Stimulated activated CD4-positive, alpha-beta T cell treated with anti-CD3 and anti-CD28 coated beads, Interleukin-1b, Interleukin-23, amount 100 ng/mL, for 48 hours (primary cell): ENCODE measurements around the gene MUC5B.
"Not testable (repeated sequence)": the region's sequence is repeated elsewhere in the genome, so short reads cannot be mapped to it uniquely, and the experiment has no call there.

Experiments
- DNase-seq: peaks from one replicate; pipeline ENCODE4 v3.0.0-alpha.2; 2020

Gene MUC5B

GRCh38 chr11:1252371-1253102 is 29.7 kb downstream of the MUC5B start:
- DNase-seq: no peak

GRCh38 chr11:1253103-1253485 is 30.2 kb downstream of the MUC5B start:
- no peak for DNase-seq

GRCh38 chr11:1254086-1254648 is 31.3 kb downstream of the MUC5B start:
- no peak for DNase-seq

- no peak for DNase-seq
Observed at GRCh38 chr11:1254733-1255132, 31.9 kb downstream of the MUC5B start.

GRCh38 chr11:1255151-1255550 is 32.3 kb downstream of the MUC5B start:
- DNase-seq: no peak

GRCh38 chr11:1256257-1257045 is 33.6 kb downstream of the MUC5B start:
- no peak for DNase-seq

GRCh38 chr11:1257366-1257765 is 34.5 kb downstream of the MUC5B start:
- no peak for DNase-seq

GRCh38 chr11:1257916-1258315 is 35.0 kb downstream of the MUC5B start:
- DNase-seq: no peak

- DNase-seq: no peak
Observed at GRCh38 chr11:1258401-1259075, 35.7 kb downstream of the MUC5B start.

GRCh38 chr11:1259076-1259461 is 36.2 kb downstream of the MUC5B start:
- no peak for DNase-seq

- no peak for DNase-seq
Observed at GRCh38 chr11:1259561-1259960, 36.7 kb downstream of the MUC5B start.

- DNase-seq: peak; percentile 52
Observed at GRCh38 chr11:1260023-1260501, 37.2 kb downstream of the MUC5B start.

- no peak for DNase-seq
Observed at GRCh38 chr11:1260620-1261019, 37.8 kb downstream of the MUC5B start.

- DNase-seq: no peak
Observed at GRCh38 chr11:1261241-1262071, 38.6 kb downstream of the MUC5B start.

GRCh38 chr11:1262172-1263006 is 39.5 kb downstream of the MUC5B start:
- peak; percentile 91 for DNase-seq

- no peak for DNase-seq
Observed at GRCh38 chr11:1263010-1263409, 40.1 kb downstream of the MUC5B start.

GRCh38 chr11:1264444-1264843 is 41.6 kb downstream of the MUC5B start:
- DNase-seq: peak; percentile 59

- not testable (repeated sequence) for DNase-seq
Observed at GRCh38 chr11:1265480-1265879, 42.6 kb downstream of the MUC5B start.

GRCh38 chr11:1266976-1267375 is 44.1 kb downstream of the MUC5B start:
- DNase-seq: not testable (repeated sequence)

- DNase-seq: no peak
Observed at GRCh38 chr11:1267441-1268100, 44.7 kb downstream of the MUC5B start.

GRCh38 chr11:1269957-1270356 is 47.1 kb downstream of the MUC5B start:
- DNase-seq: no peak
